ENCODE measurements around the gene ALDH16A1.

DNA sequence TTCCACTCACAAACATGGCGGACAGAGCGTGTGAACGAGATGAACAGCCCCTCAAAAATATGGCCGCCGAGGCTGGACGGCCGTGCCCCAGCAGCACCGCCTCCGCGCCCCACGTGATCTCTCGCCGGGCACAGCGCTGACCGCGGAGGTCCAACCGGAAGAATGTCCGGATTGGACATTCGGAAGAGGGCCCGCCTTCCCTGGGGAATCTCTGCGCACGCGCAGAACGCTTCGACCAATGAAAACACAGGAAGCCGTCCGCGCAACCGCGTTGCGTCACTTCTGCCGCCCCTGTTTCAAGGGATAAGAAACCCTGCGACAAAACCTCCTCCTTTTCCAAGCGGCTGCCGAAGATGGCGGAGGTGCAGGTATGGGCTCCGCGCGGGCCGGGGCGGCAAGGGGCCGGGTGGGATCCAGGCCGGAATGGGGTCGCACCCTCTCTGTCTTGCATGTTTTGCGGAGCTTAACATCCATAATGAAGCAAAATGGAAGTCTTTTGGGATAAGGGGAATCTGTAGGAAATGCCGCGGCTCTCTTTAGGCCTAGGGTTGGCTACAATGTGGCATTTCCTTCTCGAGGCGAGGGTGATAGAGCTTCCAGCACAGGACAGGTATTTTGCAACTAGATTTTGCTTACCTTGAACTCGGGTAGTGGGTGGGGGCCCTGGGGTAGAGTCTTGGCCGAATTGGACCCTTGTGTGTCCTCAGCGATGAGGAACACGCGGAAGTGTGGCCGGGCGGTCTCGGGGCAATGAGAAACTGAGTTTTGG lies 34.4 kb downstream of the ALDH16A1 start, which contains the start of gene RPL13A:
- TF ChIP-seq, protein P1, sequence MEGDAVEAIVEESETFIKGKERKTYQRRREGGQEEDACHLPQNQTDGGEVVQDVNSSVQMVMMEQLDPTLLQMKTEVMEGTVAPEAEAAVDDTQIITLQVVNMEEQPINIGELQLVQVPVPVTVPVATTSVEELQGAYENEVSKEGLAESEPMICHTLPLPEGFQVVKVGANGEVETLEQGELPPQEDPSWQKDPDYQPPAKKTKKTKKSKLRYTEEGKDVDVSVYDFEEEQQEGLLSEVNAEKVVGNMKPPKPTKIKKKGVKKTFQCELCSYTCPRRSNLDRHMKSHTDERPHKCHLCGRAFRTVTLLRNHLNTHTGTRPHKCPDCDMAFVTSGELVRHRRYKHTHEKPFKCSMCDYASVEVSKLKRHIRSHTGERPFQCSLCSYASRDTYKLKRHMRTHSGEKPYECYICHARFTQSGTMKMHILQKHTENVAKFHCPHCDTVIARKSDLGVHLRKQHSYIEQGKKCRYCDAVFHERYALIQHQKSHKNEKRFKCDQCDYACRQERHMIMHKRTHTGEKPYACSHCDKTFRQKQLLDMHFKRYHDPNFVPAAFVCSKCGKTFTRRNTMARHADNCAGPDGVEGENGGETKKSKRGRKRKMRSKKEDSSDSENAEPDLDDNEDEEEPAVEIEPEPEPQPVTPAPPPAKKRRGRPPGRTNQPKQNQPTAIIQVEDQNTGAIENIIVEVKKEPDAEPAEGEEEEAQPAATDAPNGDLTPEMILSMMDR (IDR thresholded peaks at IDR 0.05; ENCODE audit: low read depth, low read length, poor library complexity, severe bottlenecking) = no peak
- no peak for TF ChIP-seq EZH2phosphoT487 (IDR thresholded peaks at IDR 0.05; ENCODE audit: borderline replicate concordance, low read length)

All from DOHH2 (cell line).